Stimulated activated naive CD8-positive, alpha-beta T cell treated with anti-CD3 and anti-CD28 coated beads, Interleukin-15, Interleukin-2, amounts not matched to agents 100 ng/mL and 50 ng/mL, for 24 hours (primary cell): ENCODE measurements around the gene NNT.
A peak's percentile ranks its signal among the peaks of the same experiment; 100 is the strongest.

Source experiments
- H3K27ac Mint-ChIP-seq: one replicate; pipeline ENCODE4 v1.8.0; 2021; ENCODE audit warnings: mild to moderate bottlenecking, mixed read lengths
- H3K27me3 Mint-ChIP-seq: one replicate; pipeline ENCODE4 v1.8.0; 2021; ENCODE audit warnings: mixed read lengths
- H3K36me3 Mint-ChIP-seq: one replicate; pipeline ENCODE4 v1.8.0; 2021; ENCODE audit warnings: low read depth, mixed read lengths
- H3K4me1 Mint-ChIP-seq: one replicate; pipeline ENCODE4 v1.8.0; 2021; ENCODE audit warnings: low read depth, mixed read lengths
- H3K4me3 Mint-ChIP-seq: one replicate; pipeline ENCODE4 v1.8.0; 2021; ENCODE audit warnings: mild to moderate bottlenecking, mixed read lengths
- H3K9me3 Mint-ChIP-seq: one replicate; pipeline ENCODE4 v1.8.0; 2021; ENCODE audit warnings: mixed read lengths

Gene NNT

DNA sequence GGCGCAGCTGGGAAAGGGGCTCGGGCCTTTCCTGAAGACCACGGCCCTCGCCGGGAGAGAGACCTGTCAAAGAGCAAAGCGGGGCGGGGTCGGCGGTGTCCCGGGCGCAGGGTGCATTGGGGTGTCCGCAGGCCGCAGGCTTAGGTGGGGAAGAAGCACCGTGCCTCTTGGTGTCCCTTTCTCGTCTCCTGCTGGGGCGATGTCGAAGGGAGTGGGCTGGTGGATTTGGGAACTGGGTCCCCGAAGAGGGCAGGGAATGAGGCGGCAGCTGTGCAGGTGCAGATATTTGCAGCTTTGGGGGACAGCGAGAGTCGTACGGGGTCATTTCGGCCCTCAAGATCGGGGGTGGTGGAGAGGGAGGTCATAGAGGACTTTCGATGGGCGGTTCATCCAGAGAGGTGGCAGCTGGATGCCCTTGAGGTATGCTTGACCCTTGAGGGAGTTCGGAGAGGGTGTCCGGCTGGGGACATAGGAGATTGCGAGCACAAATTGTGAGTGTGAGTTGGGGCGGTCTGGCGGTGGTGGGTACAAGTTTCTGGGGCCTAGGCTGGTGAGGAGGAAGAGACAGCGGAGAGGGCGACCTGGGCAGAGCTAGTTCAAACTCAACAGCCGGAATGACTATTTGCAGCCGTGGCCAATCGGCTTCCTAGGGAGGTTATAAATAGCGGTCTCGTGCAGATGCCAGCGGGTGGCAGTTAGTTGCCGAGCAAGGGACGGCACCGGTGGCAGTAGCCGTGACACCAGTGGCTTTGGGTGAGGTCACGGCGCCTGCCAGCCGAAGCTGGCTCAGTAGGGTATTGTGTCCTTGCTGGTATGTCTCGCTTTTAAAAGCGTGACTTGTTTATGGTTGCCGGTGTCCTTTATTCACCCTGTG is 601 bp downstream of the NNT start:
- Mint-ChIP-seq H3K27me3 (no peaks in the 10 kb centered on the region), H3K9me3 (no peaks in the 10 kb centered on the region)

DNA sequence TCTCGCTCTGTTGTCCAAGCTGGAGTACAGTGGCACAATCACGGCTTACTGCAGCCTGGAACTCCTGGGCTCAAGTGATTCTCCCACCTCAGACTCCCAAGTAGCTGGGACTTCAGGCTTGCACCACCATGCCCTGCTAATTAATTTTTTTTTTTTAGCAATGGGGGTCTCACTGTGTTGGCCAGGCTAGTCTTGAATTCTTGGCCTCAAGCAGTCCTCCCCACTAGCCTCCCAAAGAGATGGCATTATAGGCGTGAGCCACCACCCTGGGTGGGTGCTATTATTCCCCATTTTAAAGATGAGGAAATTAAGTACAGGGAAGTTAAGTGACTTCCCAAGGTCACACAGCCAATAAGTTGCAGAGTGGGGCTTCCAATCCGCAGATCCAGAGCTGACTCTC is 1.7 kb downstream of the NNT start:
- H3K4me3 Mint-ChIP-seq = peak overlapping the region; percentile 90
- no peaks in the 10 kb centered on the region for H3K27me3 Mint-ChIP-seq
- H3K9me3 Mint-ChIP-seq = no peaks in the 10 kb centered on the region
- peaks cover 51% of the 10 kb centered on the region for H3K4me1 Mint-ChIP-seq
- H3K27ac Mint-ChIP-seq = peak overlapping the region; percentile 86
- H3K36me3 Mint-ChIP-seq = peaks cover 32% of the 10 kb centered on the region

More for the DNA sequence above, 601 bp downstream of the NNT start:
- Mint-ChIP-seq H3K27ac (peak overlapping the region; percentile 86), H3K4me3 (peak overlapping the region; percentile 90), H3K4me1 (peaks cover 51% of the 10 kb centered on the region), H3K36me3 (peaks cover 24% of the 10 kb centered on the region)

DNA sequence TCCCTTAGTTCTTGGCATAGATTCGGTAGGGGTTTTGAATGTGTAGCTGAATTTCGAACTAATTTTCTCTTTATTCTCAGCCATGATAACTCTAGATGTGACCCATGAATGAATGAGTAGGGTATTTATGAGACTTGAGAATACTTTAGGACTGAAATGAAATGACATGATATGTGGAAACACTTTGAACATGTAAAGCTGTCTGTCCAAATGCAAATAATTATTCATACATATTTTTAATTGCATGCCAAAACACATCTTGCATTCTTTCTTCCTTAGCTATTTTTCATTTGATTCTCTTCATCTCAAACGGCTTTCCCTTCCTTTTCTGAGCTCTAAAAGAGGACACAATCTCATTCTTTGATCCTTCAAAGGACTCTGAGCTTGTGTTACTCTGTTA is 3.4 kb downstream of the NNT start:
- Mint-ChIP-seq H3K4me1 (peaks cover 45% of the 10 kb centered on the region), H3K9me3 (no peaks in the 10 kb centered on the region), H3K27me3 (no peaks in the 10 kb centered on the region)

DNA sequence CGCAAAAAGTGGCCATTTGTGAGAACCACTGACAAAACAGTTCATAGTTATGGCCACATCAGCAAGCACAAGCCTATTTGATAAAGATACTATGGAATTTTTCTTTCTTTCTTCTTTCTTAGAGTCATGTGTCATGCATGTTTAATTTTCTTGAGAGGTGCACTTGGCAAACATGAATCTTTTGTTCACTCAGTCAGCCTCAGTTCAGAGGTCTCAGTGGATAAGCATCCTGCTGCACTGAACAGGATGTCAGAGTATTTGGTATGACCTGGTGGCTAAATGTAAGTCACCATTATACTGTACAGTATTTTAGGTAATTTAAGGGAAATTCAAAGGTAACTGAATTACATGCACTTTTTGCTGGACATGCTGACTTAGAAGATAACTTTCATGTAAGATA is 5.4 kb downstream of the NNT start:
- Mint-ChIP-seq H3K4me3 (no peak overlapping the region), H3K4me1 (peaks cover 32% of the 10 kb centered on the region), H3K36me3 (peaks cover 62% of the 10 kb centered on the region), H3K27me3 (no peaks in the 10 kb centered on the region), H3K27ac (no peak overlapping the region), H3K9me3 (no peaks in the 10 kb centered on the region)

More for the DNA sequence above, 3.4 kb downstream of the NNT start:
- H3K4me3 Mint-ChIP-seq = no peak overlapping the region
- H3K36me3 Mint-ChIP-seq = peaks cover 47% of the 10 kb centered on the region
- H3K27ac Mint-ChIP-seq = no peak overlapping the region

DNA sequence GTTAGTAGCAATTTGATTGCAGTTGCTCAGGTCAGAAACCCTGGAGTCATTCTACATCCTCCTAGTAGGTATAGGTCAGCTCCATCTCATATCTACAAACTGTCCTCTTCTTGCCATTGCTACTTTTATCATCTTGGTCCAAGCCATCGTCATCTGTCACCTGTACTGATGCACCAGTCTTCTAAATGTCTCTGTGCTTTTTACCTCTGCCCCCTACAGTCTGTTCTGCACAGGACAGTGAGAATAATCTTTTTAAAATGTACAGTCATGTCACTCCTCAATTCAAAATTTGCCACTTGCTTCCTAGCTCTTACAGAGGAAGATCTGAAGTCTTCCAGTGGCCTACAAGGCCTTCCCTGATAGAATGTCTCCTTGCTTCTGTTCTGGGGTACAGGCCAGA is 6.8 kb downstream of the NNT start:
- no peak overlapping the region for H3K4me3 Mint-ChIP-seq
- peaks cover 59% of the 10 kb centered on the region for H3K36me3 Mint-ChIP-seq
- H3K27me3 Mint-ChIP-seq = no peaks in the 10 kb centered on the region
- no peaks in the 10 kb centered on the region for H3K9me3 Mint-ChIP-seq
- H3K27ac Mint-ChIP-seq = no peak overlapping the region
- H3K4me1 Mint-ChIP-seq = peaks cover 22% of the 10 kb centered on the region

DNA sequence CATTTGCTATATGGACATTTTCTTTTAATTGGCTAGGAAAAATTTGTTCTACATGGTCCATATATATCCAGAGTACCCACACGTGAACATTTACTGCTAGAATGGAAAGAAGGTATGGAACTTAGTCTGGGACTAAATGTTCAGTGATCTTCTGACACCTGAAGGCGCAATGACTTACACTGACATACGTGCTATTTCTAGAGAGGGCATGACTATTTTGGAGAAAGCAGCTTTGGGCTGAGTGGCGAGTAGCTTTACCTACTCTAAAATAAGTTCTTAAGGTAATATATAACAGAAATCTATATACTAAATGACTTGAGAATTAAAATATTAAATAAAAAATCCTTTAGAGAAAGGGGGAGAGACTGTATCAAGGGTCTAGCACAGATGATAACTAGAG is 10.4 kb downstream of the NNT start:
- no peaks in the 10 kb centered on the region for H3K9me3 Mint-ChIP-seq
- no peak overlapping the region for H3K4me3 Mint-ChIP-seq
- no peak overlapping the region for H3K27ac Mint-ChIP-seq
- peaks cover 53% of the 10 kb centered on the region for H3K36me3 Mint-ChIP-seq
- H3K4me1 Mint-ChIP-seq = peaks cover 2% of the 10 kb centered on the region
- H3K27me3 Mint-ChIP-seq = no peaks in the 10 kb centered on the region

DNA sequence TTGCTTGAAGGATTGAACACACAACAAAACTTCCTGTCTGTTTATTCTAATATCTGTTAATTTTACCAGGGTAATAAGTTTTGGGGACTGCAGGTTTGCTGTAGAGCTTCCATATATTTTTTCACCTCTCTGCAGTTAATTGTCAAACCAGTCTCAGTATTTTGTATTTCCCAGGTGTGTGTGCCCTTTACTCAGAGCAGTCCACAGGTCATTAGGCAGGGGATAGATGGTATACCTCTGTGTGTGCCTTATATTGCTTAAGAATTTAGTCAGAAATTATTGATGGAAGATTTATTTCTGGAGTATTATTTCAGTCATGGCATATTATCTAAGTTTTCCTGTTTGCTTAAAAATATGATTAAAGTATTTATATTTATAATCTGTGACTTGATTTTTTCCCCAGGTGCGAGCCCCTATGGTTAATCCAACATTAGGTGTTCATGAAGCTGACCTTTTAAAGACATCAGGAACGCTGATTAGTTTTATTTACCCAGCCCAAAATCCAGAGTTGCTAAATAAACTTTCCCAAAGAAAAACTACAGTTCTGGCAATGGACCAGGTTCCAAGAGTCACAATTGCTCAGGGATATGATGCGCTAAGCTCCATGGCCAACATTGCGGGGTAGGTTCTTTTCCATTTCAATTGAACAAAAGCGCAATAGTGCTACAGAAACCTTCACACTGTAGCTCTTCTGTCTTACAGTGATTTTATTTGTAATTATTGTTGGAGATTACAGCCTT is 12.6 kb downstream of the NNT start:
- no peaks in the 10 kb centered on the region for H3K4me1 Mint-ChIP-seq
- H3K36me3 Mint-ChIP-seq = peaks cover 50% of the 10 kb centered on the region

DNA sequence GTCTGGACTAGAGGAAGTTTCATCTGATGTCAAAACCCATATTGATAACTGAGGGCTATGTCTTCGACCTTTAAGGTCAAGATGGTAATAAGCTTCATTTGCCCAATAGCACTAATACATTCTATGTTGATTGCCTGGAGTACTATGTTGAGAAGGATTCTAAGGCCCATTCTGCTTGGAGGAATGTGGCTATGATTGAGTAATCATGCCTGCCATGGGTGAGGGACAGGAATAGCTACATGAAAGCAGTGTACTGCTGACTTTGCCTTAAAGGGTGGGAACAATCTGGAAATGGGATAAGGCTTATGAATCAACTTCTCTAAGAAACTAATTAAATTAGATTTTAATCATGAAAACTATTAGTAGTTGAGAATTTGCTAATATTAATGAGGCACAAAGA is 13.6 kb downstream of the NNT start:
- no peaks in the 10 kb centered on the region for H3K9me3 Mint-ChIP-seq
- H3K27ac Mint-ChIP-seq = no peak overlapping the region
- H3K27me3 Mint-ChIP-seq = no peaks in the 10 kb centered on the region
- no peak overlapping the region for H3K4me3 Mint-ChIP-seq
- H3K4me1 Mint-ChIP-seq = no peaks in the 10 kb centered on the region
- peaks cover 53% of the 10 kb centered on the region for H3K36me3 Mint-ChIP-seq

More for the DNA sequence above, 12.6 kb downstream of the NNT start:
- no peak overlapping the region for H3K4me3 Mint-ChIP-seq
- H3K27ac Mint-ChIP-seq = no peak overlapping the region
- no peaks in the 10 kb centered on the region for H3K27me3 Mint-ChIP-seq
- no peaks in the 10 kb centered on the region for H3K9me3 Mint-ChIP-seq

DNA sequence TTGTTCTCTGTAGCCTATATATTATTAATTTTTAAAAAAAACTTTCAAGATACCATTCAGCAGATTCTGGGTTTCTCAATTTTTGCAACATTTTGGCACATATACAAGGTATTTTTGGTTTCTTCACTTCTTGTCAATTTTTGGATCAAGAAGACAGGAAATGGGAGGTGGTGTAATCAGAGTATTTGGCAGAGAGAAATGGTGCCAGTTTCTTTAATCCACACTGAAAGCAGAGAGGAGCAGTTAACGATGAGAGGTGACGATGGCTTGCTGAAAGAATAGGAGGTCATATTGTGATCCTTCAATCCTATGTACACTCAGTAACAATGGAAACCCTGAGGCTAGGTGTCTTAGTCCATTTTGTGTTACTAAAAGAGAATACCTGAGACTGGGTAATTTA is 16.4 kb downstream of the NNT start:
- Mint-ChIP-seq H3K36me3 (peaks cover 59% of the 10 kb centered on the region), H3K4me3 (no peak overlapping the region), H3K27ac (no peak overlapping the region)

DNA sequence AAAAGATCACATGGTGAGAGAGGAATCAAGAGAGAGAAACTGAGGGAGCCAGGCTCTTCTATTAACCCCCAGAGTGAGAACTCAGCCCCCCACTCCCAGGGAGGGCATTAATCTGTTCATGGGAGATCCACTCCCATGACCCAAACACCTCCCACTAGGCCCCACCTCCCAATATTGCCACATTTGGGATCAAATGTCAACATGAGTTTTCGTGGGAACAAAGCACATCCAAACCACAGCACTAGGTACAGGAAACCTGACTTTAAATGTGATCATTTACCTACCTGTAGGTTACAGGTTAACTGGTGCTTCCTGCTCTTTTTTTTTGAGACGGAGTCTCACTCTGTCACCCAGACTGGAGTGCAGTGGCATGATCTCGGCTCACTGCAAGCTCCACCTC is 16.9 kb downstream of the NNT start:
- Mint-ChIP-seq H3K27me3 (no peaks in the 10 kb centered on the region), H3K36me3 (peaks cover 65% of the 10 kb centered on the region), H3K4me1 (no peaks in the 10 kb centered on the region), H3K27ac (no peak overlapping the region), H3K4me3 (no peak overlapping the region), H3K9me3 (no peaks in the 10 kb centered on the region)

More for the DNA sequence above, 16.4 kb downstream of the NNT start:
- Mint-ChIP-seq H3K9me3 (no peaks in the 10 kb centered on the region), H3K4me1 (no peaks in the 10 kb centered on the region), H3K27me3 (no peaks in the 10 kb centered on the region)

DNA sequence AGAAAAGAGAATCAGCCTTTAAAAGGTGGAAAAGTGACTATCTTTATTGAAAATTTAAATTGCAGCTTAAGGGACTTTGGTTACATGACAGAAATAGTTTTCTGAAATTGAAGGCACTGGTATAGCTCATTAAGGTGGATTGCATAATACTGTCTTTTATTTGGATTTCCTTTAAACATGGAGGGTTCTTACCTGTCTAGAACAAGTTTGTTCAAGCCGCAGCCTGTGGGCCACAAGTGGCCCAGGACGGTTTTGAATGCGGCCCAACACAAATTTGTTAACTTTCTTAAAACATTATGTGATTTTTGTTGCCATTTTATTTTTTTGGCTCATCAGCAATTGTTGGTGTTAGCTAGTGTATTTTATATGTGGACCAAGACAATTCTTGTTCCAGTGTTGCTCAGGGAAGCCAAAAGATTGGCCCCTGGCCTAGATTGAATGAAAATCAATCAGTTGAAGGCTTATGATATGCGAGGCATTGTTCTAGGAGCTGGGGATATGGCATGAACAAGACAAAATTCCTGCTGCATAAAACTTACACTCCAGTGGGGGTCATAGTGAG is 18.0 kb downstream of the NNT start:
- Mint-ChIP-seq H3K4me3 (no peak overlapping the region), H3K27me3 (no peaks in the 10 kb centered on the region), H3K36me3 (peaks cover 62% of the 10 kb centered on the region), H3K9me3 (no peaks in the 10 kb centered on the region), H3K27ac (no peak overlapping the region), H3K4me1 (no peaks in the 10 kb centered on the region)

DNA sequence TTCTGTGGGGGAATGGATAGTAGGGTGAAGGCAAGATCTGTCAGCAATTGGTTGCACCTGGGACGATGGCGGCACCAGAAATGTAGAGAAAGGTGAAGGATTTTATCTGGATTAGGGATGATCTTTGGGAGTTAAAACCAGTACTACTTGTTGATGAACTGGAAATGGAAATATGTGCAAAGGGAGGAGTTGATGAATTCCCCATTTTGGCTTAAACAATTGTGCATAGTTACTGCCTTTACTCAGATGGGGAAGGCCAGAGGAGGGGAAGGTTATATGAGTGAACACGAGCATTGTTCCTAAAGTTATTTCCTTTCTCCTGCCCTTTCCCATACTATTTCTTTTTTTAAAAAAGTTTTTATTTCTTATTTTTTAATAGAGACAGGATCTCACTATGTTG is 19.1 kb downstream of the NNT start:
- no peak overlapping the region for H3K27ac Mint-ChIP-seq
- no peaks in the 10 kb centered on the region for H3K4me1 Mint-ChIP-seq
- no peak overlapping the region for H3K4me3 Mint-ChIP-seq
- H3K36me3 Mint-ChIP-seq = peaks cover 55% of the 10 kb centered on the region
- no peaks in the 10 kb centered on the region for H3K27me3 Mint-ChIP-seq
- H3K9me3 Mint-ChIP-seq = no peaks in the 10 kb centered on the region

DNA sequence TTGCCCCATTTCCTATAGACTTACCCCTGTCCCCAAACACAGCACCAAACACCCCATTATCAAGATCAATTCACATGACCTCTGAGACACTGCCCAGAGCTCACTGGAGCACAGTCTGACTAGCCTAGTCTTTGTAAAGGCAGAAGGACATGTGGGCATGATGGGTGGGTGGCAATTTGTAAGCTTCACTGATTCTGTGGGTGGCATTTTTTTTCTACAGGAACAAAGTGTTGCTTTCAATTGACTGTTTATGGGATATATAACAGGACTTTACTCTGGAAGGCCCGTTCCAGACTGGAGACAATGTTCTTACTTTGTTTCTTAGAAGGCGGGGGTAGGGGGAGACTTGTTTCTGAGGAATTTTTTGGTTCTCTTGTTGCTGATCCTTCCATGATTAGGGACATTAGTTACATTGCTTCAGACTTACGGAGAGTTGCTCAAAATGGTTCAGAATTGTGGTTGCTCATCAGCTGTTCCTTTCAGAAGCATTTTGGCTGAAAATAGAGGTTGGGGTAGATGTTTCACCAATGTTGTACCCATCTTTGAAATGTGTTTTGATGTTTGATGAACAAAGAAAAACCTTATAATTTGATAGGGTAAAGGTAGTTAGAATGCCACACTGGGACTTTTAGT is 20.2 kb downstream of the NNT start:
- Mint-ChIP-seq H3K4me3 (no peak overlapping the region), H3K36me3 (peaks cover 58% of the 10 kb centered on the region), H3K9me3 (no peaks in the 10 kb centered on the region), H3K27ac (no peak overlapping the region), H3K4me1 (no peaks in the 10 kb centered on the region), H3K27me3 (no peaks in the 10 kb centered on the region)

DNA sequence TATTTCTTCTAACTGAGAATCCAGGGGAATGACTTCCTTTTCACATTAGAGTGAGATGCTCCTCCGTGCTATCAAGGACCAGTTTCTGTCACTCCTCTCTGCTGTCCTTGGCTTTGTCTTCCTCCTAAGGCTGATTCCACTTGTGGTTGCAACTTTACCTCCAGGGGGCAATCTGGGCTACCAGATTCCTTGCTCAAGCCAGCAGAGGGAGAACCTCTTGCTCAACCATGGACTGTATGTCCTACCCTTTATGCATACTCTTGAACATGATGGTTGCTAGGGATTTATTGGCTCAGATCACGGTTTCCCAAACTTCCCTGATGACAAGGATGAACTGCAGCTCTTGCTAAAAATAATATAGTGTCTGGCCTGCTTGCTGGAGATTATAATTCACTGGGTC is 24.0 kb downstream of the NNT start:
- Mint-ChIP-seq H3K9me3 (no peaks in the 10 kb centered on the region), H3K27me3 (no peaks in the 10 kb centered on the region), H3K36me3 (peaks cover 52% of the 10 kb centered on the region), H3K4me3 (no peak overlapping the region), H3K4me1 (no peaks in the 10 kb centered on the region), H3K27ac (no peak overlapping the region)
